ENCODE measurements around the gene NAGK. TPM values are rescaled to one million over a fixed set of nuclear protein-coding genes. Genes with fewer than 3 reads are reported as not detected.
"Not testable (repeated sequence)": the region's sequence is repeated elsewhere in the genome, so short reads cannot be mapped to it uniquely, and the experiment has no call there.

Gene NAGK
- polyA plus RNA-seq, 2 donors: 356 to 374 TPM

DNA sequence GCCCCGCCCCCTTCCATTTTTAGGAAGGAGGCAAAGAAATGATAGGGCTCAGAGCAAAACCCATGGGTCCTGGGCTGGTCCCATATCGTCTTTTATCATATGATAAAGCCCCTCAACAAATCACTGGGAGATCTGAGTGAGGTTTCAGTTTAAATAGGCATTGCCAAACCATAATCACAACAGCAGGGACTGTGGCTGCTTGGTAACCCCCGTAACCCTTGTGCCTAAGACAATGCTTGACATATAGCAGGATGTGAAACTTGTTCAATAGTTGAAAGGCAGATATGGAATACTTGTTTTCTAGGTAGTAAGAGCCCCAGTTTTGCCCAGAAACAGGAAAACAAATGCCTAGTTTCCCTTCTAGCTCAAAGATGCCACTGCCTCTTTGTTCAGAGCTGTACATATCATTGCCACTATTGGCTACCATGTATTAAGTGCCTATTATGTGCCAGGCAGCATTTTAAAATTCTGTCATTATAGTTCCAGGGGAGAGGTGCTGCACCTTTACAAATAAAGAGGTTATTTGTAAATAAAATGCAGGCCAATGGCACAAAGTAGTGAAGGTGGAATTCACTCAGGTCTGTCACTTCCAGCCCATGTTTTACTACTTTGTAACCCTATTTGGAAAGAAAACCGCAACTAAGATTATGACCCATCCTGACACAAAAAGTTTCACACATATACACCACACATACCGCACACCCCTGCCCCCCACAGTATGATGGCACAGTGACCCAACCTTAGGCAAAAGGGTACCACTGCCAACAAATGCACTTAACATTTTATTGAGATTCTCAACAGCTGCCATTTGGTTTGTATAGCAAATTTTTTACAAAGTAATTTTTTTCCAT is 14.2 kb downstream of the NAGK start:
- Histone ChIP-seq H3K4me3 (ENCODE audit: low read depth in 1 of 2, low read length in 2 of 2) (no peak overlapping the region), H3K27me3 (ENCODE audit: control insufficient read depth in 1 of 2, insufficient read depth in 2 of 2, low read length in 2 of 2) (no peaks in the 10 kb centered on the region), H3K27ac (ENCODE audit: low read depth in 2 of 2, low read length in 1 of 2) (no peak overlapping the region), H3K9me3 (ENCODE audit: control insufficient read depth in 2 of 2, insufficient read depth in 1 of 2, low read depth in 1 of 2, low read length in 1 of 2) (no peaks in the 10 kb centered on the region), H3K36me3 (ENCODE audit: control insufficient read depth in 2 of 2, insufficient read depth in 2 of 2, low read length in 1 of 2) (peaks cover 4 to 10% of the 10 kb centered on the region in 2 donors), H3K4me1 (ENCODE audit: control insufficient read depth in 2 of 2, insufficient read depth in 2 of 2, low read length in 1 of 2) (no peaks in the 10 kb centered on the region)
- WGBS, 2 donors: 75 to 81% methylated on average over 5 of the region's 5 CpGs

- H3K36me3 ChIP-seq (ENCODE audit: control insufficient read depth in 2 of 2, insufficient read depth in 2 of 2, low read length in 1 of 2); H3K4me3 ChIP-seq (ENCODE audit: low read depth in 1 of 2, low read length in 2 of 2); H3K27me3 ChIP-seq (ENCODE audit: control insufficient read depth in 1 of 2, insufficient read depth in 2 of 2, low read length in 2 of 2); H3K4me1 ChIP-seq (ENCODE audit: control insufficient read depth in 2 of 2, insufficient read depth in 2 of 2, low read length in 1 of 2); H3K27ac ChIP-seq (ENCODE audit: low read depth in 2 of 2, low read length in 1 of 2); H3K9me3 ChIP-seq (ENCODE audit: control insufficient read depth in 2 of 2, insufficient read depth in 1 of 2, low read depth in 1 of 2, low read length in 1 of 2): not testable (repeated sequence)
- no CpG with 5 or more reads among the region's 3 CpGs for WGBS, 2 donors
Observed at GRCh38 chr2:71083297-71083696, 14.8 kb downstream of the NAGK start.

DNA sequence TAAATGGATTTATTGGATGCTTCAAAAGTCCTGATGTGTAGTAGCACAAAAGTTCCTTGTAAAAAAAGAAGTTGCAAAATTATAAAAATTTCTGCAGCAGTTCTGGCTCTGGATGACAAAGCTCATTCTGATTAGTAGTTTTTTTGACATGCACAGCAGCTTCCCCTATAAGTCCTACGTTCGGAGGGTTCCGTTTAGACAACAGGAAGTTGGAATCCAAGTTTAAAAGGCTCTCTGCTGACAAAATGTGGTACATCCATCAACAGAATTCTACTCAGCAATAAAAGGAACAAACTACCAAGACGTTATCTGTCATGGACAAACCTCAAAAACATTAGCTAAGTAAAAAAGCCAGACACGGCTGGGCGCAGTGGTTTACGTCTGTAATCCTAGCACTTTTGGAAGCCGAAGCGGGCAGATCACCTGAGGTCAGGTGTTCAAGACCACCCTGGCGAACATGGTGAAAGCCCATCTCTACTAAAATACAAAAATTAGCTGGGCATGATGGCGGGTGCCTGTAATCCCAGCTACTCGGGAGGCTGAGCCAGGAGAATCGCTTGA is 15.4 kb downstream of the NAGK start:
- H3K27me3 ChIP-seq (ENCODE audit: control insufficient read depth in 1 of 2, insufficient read depth in 2 of 2, low read length in 2 of 2); H3K4me1 ChIP-seq (ENCODE audit: control insufficient read depth in 2 of 2, insufficient read depth in 2 of 2, low read length in 1 of 2); H3K36me3 ChIP-seq (ENCODE audit: control insufficient read depth in 2 of 2, insufficient read depth in 2 of 2, low read length in 1 of 2); H3K4me3 ChIP-seq (ENCODE audit: low read depth in 1 of 2, low read length in 2 of 2); H3K9me3 ChIP-seq (ENCODE audit: control insufficient read depth in 2 of 2, insufficient read depth in 1 of 2, low read depth in 1 of 2, low read length in 1 of 2); H3K27ac ChIP-seq (ENCODE audit: low read depth in 2 of 2, low read length in 1 of 2): not testable (repeated sequence)
- WGBS, 2 donors: 66 to 72% methylated on average over 10 of the region's 13 CpGs

- not testable (repeated sequence) for H3K4me1 ChIP-seq (ENCODE audit: control insufficient read depth in 2 of 2, insufficient read depth in 2 of 2, low read length in 1 of 2); H3K27me3 ChIP-seq (ENCODE audit: control insufficient read depth in 1 of 2, insufficient read depth in 2 of 2, low read length in 2 of 2); H3K36me3 ChIP-seq (ENCODE audit: control insufficient read depth in 2 of 2, insufficient read depth in 2 of 2, low read length in 1 of 2); H3K9me3 ChIP-seq (ENCODE audit: control insufficient read depth in 2 of 2, insufficient read depth in 1 of 2, low read depth in 1 of 2, low read length in 1 of 2); H3K4me3 ChIP-seq (ENCODE audit: low read depth in 1 of 2, low read length in 2 of 2)
- WGBS, 2 donors: 63 to 64% methylated on average over 9 of the region's 9 CpGs
- peak overlapping the region in 1 of 2 donors; percentile 68 for H3K27ac ChIP-seq (ENCODE audit: low read depth in 2 of 2, low read length in 1 of 2)
Observed at GRCh38 chr2:71085325-71086003, 17.0 kb downstream of the NAGK start.

- WGBS, 2 donors: 83 to 89% methylated on average over 14 of the region's 14 CpGs
- H3K27me3 ChIP-seq (ENCODE audit: control insufficient read depth in 1 of 2, insufficient read depth in 2 of 2, low read length in 2 of 2); H3K4me3 ChIP-seq (ENCODE audit: low read depth in 1 of 2, low read length in 2 of 2); H3K9me3 ChIP-seq (ENCODE audit: control insufficient read depth in 2 of 2, insufficient read depth in 1 of 2, low read depth in 1 of 2, low read length in 1 of 2); H3K27ac ChIP-seq (ENCODE audit: low read depth in 2 of 2, low read length in 1 of 2); H3K36me3 ChIP-seq (ENCODE audit: control insufficient read depth in 2 of 2, insufficient read depth in 2 of 2, low read length in 1 of 2); H3K4me1 ChIP-seq (ENCODE audit: control insufficient read depth in 2 of 2, insufficient read depth in 2 of 2, low read length in 1 of 2): not testable (repeated sequence)
Observed at GRCh38 chr2:71089475-71089874, 21.0 kb downstream of the NAGK start.

DNA sequence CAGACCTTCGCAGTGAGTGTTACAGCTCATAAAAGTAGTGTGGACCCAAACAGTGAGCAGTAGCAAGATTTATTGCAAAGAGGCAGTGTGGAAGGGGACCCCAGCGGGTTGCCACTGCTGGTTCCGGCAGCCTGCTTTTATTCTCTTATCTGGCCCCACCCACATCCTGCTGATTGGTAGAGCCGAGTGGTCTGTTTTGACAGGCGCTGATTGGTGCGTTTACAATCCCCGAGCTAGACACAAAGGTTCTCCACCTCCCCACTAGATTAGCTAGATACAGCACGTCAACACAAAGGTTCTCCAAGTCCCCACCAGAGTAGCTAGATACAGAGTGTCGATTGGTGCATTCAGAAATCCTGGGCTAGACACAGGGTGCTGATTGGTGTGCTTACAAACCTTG is 23.4 kb downstream of the NAGK start:
- not testable (repeated sequence) for H3K36me3 ChIP-seq (ENCODE audit: control insufficient read depth in 2 of 2, insufficient read depth in 2 of 2, low read length in 1 of 2); H3K4me3 ChIP-seq (ENCODE audit: low read depth in 1 of 2, low read length in 2 of 2); H3K9me3 ChIP-seq (ENCODE audit: control insufficient read depth in 2 of 2, insufficient read depth in 1 of 2, low read depth in 1 of 2, low read length in 1 of 2); H3K27ac ChIP-seq (ENCODE audit: low read depth in 2 of 2, low read length in 1 of 2); H3K27me3 ChIP-seq (ENCODE audit: control insufficient read depth in 1 of 2, insufficient read depth in 2 of 2, low read length in 2 of 2); H3K4me1 ChIP-seq (ENCODE audit: control insufficient read depth in 2 of 2, insufficient read depth in 2 of 2, low read length in 1 of 2)
- WGBS, 2 donors: 85% methylated on average over 9 of the region's 9 CpGs

- not testable (repeated sequence) for H3K27ac ChIP-seq (ENCODE audit: low read depth in 2 of 2, low read length in 1 of 2); H3K36me3 ChIP-seq (ENCODE audit: control insufficient read depth in 2 of 2, insufficient read depth in 2 of 2, low read length in 1 of 2); H3K27me3 ChIP-seq (ENCODE audit: control insufficient read depth in 1 of 2, insufficient read depth in 2 of 2, low read length in 2 of 2); H3K4me1 ChIP-seq (ENCODE audit: control insufficient read depth in 2 of 2, insufficient read depth in 2 of 2, low read length in 1 of 2); H3K9me3 ChIP-seq (ENCODE audit: control insufficient read depth in 2 of 2, insufficient read depth in 1 of 2, low read depth in 1 of 2, low read length in 1 of 2); H3K4me3 ChIP-seq (ENCODE audit: low read depth in 1 of 2, low read length in 2 of 2)
- WGBS, 2 donors: 94 to 95% methylated on average over 33 of the region's 33 CpGs
Observed at GRCh38 chr2:71092491-71093260, 24.2 kb downstream of the NAGK start.

GRCh38 chr2:71100195-71100964 is 31.9 kb downstream of the NAGK start:
- Histone ChIP-seq H3K27ac (ENCODE audit: low read depth in 2 of 2, low read length in 1 of 2) (no peak overlapping the region), H3K4me3 (ENCODE audit: low read depth in 1 of 2, low read length in 2 of 2) (no peak overlapping the region), H3K9me3 (ENCODE audit: control insufficient read depth in 2 of 2, insufficient read depth in 1 of 2, low read depth in 1 of 2, low read length in 1 of 2) (no peaks in the 10 kb centered on the region), H3K4me1 (ENCODE audit: control insufficient read depth in 2 of 2, insufficient read depth in 2 of 2, low read length in 1 of 2) (peaks cover 0 to 5% of the 10 kb centered on the region in 2 donors), H3K36me3 (ENCODE audit: control insufficient read depth in 2 of 2, insufficient read depth in 2 of 2, low read length in 1 of 2) (no peaks in the 10 kb centered on the region), H3K27me3 (ENCODE audit: control insufficient read depth in 1 of 2, insufficient read depth in 2 of 2, low read length in 2 of 2) (no peaks in the 10 kb centered on the region)
- 6 to 10% methylated on average over 3 of the region's 3 CpGs for WGBS, 2 donors

GRCh38 chr2:71101656-71102055 is 33.2 kb downstream of the NAGK start:
- Histone ChIP-seq H3K9me3 (ENCODE audit: control insufficient read depth in 2 of 2, insufficient read depth in 1 of 2, low read depth in 1 of 2, low read length in 1 of 2) (no peaks in the 10 kb centered on the region), H3K27me3 (ENCODE audit: control insufficient read depth in 1 of 2, insufficient read depth in 2 of 2, low read length in 2 of 2) (no peaks in the 10 kb centered on the region), H3K36me3 (ENCODE audit: control insufficient read depth in 2 of 2, insufficient read depth in 2 of 2, low read length in 1 of 2) (no peaks in the 10 kb centered on the region), H3K4me3 (ENCODE audit: low read depth in 1 of 2, low read length in 2 of 2) (no peak overlapping the region), H3K4me1 (ENCODE audit: control insufficient read depth in 2 of 2, insufficient read depth in 2 of 2, low read length in 1 of 2) (peaks cover 0 to 5% of the 10 kb centered on the region in 2 donors), H3K27ac (ENCODE audit: low read depth in 2 of 2, low read length in 1 of 2) (peak overlapping the region; percentile 84 to 85)
- 22 to 30% methylated on average over 2 of the region's 2 CpGs for WGBS, 2 donors

All from esophagus (tissue), 2 donors.